Measurements from ENCODE around the gene IL13RA2. TPM values are rescaled to one million over a fixed set of nuclear protein-coding genes. Genes with fewer than 3 reads are reported as not detected.

The IL13RA2 gene
- total RNA-seq, 4 donors from 2014 or later = 0.29 to 1.5 TPM; not detected in 2

GRCh38 chrX:114959729-114960128 lies 57.7 kb downstream of the IL13RA2 start:
- intact Hi-C loops (cut with DNase I; ENCODE audit: low total_unique reads) = no loop called here
- TF ChIP-seq POLR2A (IDR thresholded peaks at IDR 0.05) (no peak), CTCF (IDR thresholded peaks at IDR 0.05) (no peak)
- no peak overlapping the region for H3K4me3 ChIP-seq (ENCODE audit: low read depth, poor library complexity, severe bottlenecking)
- no peak for DNase-seq (ENCODE audit: low spot score in 2 of 2)

Other genes with a start within 250 kb of the IL13RA2 start
- not detected for gene RBMXL3, start 171.8 kb upstream of the IL13RA2 start, total RNA-seq
- gene LRCH2, start 216.5 kb upstream of the IL13RA2 start, total RNA-seq = under 1 TPM; 0.11 to 0.84 (median 0.49) TPM